Measurements from ENCODE around the gene ERN2. TPM values are rescaled to one million over a fixed set of nuclear protein-coding genes. Genes with fewer than 3 reads are reported as not detected.

The ERN2 gene
- total and polyA plus RNA-seq, 2 experiments from 2014 or later, result 0.44 to 0.54 TPM

DNA sequence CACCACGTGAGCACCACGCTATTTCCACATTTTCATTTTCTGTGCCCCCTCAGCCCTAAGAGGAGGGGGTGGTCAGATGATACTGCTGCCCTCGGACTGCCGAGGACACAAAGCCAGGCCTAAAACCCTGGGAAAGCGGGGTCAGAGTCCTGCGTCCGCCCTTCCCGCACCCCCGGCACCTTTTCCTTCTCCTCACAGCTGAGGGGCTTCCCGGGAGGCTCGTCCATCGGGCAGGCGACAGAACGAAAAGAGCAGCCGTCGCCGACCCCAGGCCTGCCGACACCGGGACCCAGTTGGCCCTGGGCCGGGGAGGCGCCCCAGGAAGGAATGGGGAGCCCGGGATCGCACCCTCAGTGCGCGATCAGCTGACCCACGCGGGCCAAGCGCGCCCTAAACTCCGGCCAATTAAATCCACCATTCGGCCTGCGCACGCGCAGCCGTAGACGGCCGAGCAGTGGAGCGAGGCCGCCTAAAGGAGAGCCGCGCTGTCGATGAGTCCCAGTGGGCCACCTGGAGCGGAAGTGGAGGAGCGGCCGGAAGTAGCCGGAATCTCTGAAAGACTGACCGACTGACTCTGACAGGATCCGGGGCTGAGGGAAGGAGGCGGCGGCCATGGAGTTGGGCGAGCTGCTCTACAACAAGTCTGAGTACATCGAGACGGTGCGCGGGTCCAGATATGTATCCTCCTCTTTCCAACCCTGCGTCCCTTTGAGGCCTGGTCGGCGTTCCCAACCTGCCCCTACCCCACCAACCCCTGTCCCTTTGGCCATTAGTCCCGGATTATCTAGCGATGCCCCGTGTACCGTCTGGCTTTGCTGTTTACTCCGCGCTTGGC, 71.9 kb downstream of the ERN2 start, which contains the start of the genes DCTN5 and PALB2:
Gene DCTN5, plus strand, starts transcription at position 536 of the 835 bp plus-strand sequence. Its CDS starts 77 bp downstream, at position 613.
Gene PALB2, minus strand, starts transcription at position 380 of the 835 bp plus-strand sequence. Its CDS starts 153 bp downstream, at position 227.
- peaks cover 22% of the 10 kb centered on the region for H3K36me3 ChIP-seq
- peak within 1 kb of the TSS; percentile 82 for H3K27ac ChIP-seq
- H3K4me3 ChIP-seq, result peak within 1 kb of the TSS; percentile 69
- H3K9me3 ChIP-seq (ENCODE audit: low read depth), result no peaks in the 10 kb centered on the region
- H3K27me3 ChIP-seq, result no peaks in the 10 kb centered on the region
- TF ChIP-seq, protein P1, sequence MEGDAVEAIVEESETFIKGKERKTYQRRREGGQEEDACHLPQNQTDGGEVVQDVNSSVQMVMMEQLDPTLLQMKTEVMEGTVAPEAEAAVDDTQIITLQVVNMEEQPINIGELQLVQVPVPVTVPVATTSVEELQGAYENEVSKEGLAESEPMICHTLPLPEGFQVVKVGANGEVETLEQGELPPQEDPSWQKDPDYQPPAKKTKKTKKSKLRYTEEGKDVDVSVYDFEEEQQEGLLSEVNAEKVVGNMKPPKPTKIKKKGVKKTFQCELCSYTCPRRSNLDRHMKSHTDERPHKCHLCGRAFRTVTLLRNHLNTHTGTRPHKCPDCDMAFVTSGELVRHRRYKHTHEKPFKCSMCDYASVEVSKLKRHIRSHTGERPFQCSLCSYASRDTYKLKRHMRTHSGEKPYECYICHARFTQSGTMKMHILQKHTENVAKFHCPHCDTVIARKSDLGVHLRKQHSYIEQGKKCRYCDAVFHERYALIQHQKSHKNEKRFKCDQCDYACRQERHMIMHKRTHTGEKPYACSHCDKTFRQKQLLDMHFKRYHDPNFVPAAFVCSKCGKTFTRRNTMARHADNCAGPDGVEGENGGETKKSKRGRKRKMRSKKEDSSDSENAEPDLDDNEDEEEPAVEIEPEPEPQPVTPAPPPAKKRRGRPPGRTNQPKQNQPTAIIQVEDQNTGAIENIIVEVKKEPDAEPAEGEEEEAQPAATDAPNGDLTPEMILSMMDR (IDR thresholded peaks at IDR 0.05; ENCODE audit: low read depth, low read length), result no peak
- H3K4me1 ChIP-seq (ENCODE audit: low read depth), result peaks cover 8% of the 10 kb centered on the region
- peak; percentile 95 to 96 for DNase-seq (ENCODE audit: low read depth in 1 of 2, low spot score in 1 of 2)

DNA sequence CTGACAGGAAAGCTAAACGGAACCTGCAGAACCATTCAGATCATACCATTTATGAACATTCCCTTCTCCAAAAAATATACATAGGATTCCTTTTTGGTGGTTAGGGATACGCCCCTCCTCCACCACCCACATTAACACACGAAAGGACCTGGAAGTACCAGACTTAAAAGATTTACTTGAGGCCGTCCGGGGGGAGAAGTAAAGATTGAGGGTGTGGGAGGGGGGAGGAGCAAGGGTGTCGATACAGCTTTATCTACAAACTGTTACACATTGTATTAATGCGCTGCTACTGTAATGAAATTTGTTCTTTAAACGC, 72.4 kb downstream of the ERN2 start:
- Histone ChIP-seq H3K27ac (peak overlapping the region; percentile 81), H3K4me1 (ENCODE audit: low read depth) (peaks cover 8% of the 10 kb centered on the region), H3K36me3 (peaks cover 22% of the 10 kb centered on the region), H3K27me3 (no peaks in the 10 kb centered on the region), H3K4me3 (peak overlapping the region; percentile 69), H3K9me3 (ENCODE audit: low read depth) (no peaks in the 10 kb centered on the region)
- peak in 1 of 2 donors; percentile 11 for DNase-seq (ENCODE audit: low read depth in 1 of 2, low spot score in 1 of 2)
- TF ChIP-seq, protein P1 (IDR thresholded peaks at IDR 0.05; ENCODE audit: low read depth, low read length), result no peak

Other genes with a start within 250 kb of the ERN2 start
- 71.7 and 126 TPM in 2 replicates for gene GGA2, start 202.7 kb downstream of the ERN2 start, total RNA-seq
- gene GGA2, start 202.7 kb downstream of the ERN2 start, polyA plus RNA-seq, result 149 and 160 TPM in 2 replicates
- gene EARS2, start 155.9 kb downstream of the ERN2 start, total RNA-seq, result 25.5 and 57.2 TPM in 2 replicates
- 21.0 and 23.3 TPM in 2 replicates for gene EARS2, start 155.9 kb downstream of the ERN2 start, polyA plus RNA-seq
- gene UBFD1, start 155.5 kb downstream of the ERN2 start, total RNA-seq, result 256 and 277 TPM in 2 replicates
- 56.5 and 66.9 TPM in 2 replicates for gene UBFD1, start 155.5 kb downstream of the ERN2 start, polyA plus RNA-seq
- gene NDUFAB1, start 116.9 kb downstream of the ERN2 start, total RNA-seq, result 108 and 192 TPM in 2 replicates
- 369 and 431 TPM in 2 replicates for gene NDUFAB1, start 116.9 kb downstream of the ERN2 start, polyA plus RNA-seq
- gene PALB2, start 71.9 kb downstream of the ERN2 start, total RNA-seq, result 8.3 and 9.5 TPM in 2 replicates
- 10.8 and 13.8 TPM in 2 replicates for gene PALB2, start 71.9 kb downstream of the ERN2 start, polyA plus RNA-seq
- gene DCTN5, start 71.8 kb downstream of the ERN2 start, total RNA-seq, result 22.8 and 42.8 TPM in 2 replicates
- gene DCTN5, start 71.8 kb downstream of the ERN2 start, polyA plus RNA-seq, result 39.0 and 39.2 TPM in 2 replicates
- 6.8 and 93.3 TPM in 2 replicates for gene PLK1, start 34.3 kb downstream of the ERN2 start, total RNA-seq
- gene PLK1, start 34.3 kb downstream of the ERN2 start, polyA plus RNA-seq, result 13.4 and 134 TPM in 2 replicates
- not detected in 2 replicates for gene CHP2, start 41.8 kb upstream of the ERN2 start, total RNA-seq
- gene CHP2, start 41.8 kb upstream of the ERN2 start, polyA plus RNA-seq, result not detected in 2 replicates
- gene PRKCB, start 122.8 kb upstream of the ERN2 start, total RNA-seq, result 0.66 and 1.6 TPM in 2 replicates
- gene PRKCB, start 122.8 kb upstream of the ERN2 start, polyA plus RNA-seq, result 1.5 and 1.6 TPM in 2 replicates

All from cardiac muscle cell (in vitro differentiated cells and primary cell).